Stimulated activated CD8-positive, alpha-beta memory T cell treated with anti-CD3 and anti-CD28 coated beads, Interleukin-2, amount 100 ng/mL, for 1 hour (primary cell): ENCODE results near the gene F13B.
"Not testable (repeated sequence)": the region's sequence is repeated elsewhere in the genome, so short reads cannot be mapped to it uniquely, and the experiment has no call there.

Experiments
- DNase-seq, 2 donors: peaks; one replicate each; pipeline ENCODE4 v3.0.0-alpha.2; 2020; ENCODE audit warnings: low read depth in 2 of 2

The F13B gene

GRCh38 chr1:197066719-197067456 is at the start of gene F13B:
Gene F13B (minus strand): TSS chr1:197067260. CDS start chr1:197067223, 37 bp downstream.
- no peak for DNase-seq

GRCh38 chr1:197116156-197116555 is 49.1 kb upstream of the F13B start:
- no peak for DNase-seq

- no peak for DNase-seq
These were observed 39.8 kb upstream of the F13B start for GRCh38 chr1:197106869-197107268.

GRCh38 chr1:197103300-197103699 is 36.2 kb upstream of the F13B start:
- no peak for DNase-seq

- no peak for DNase-seq
These were observed 34.9 kb upstream of the F13B start for GRCh38 chr1:197101978-197102377.

- no peak for DNase-seq
These were observed 33.6 kb upstream of the F13B start for GRCh38 chr1:197100677-197101076.

GRCh38 chr1:197099444-197099843 is 32.4 kb upstream of the F13B start:
- DNase-seq = no peak

GRCh38 chr1:197096971-197097370 is 29.9 kb upstream of the F13B start:
- DNase-seq = not testable (repeated sequence)

GRCh38 chr1:197096137-197096536 is 29.1 kb upstream of the F13B start:
- no peak for DNase-seq

GRCh38 chr1:197093226-197093885 is 26.3 kb upstream of the F13B start:
- DNase-seq = no peak

GRCh38 chr1:197092491-197093023 is 25.5 kb upstream of the F13B start:
- DNase-seq = no peak

GRCh38 chr1:197083474-197083873 is 16.4 kb upstream of the F13B start:
- no peak for DNase-seq

GRCh38 chr1:197081117-197081753 is 14.2 kb upstream of the F13B start:
- DNase-seq = no peak

GRCh38 chr1:197080323-197080722 is 13.3 kb upstream of the F13B start:
- DNase-seq = no peak

- no peak for DNase-seq
These were observed 9.5 kb upstream of the F13B start for GRCh38 chr1:197076585-197076984.

- no peak for DNase-seq
These were observed 6.9 kb upstream of the F13B start for GRCh38 chr1:197073978-197074377.

- DNase-seq = no peak
These were observed 378 bp upstream of the F13B start for GRCh38 chr1:197067457-197067818.

- no peak for DNase-seq
These were observed 783 bp downstream of the F13B start for GRCh38 chr1:197066277-197066676.

- no peak for DNase-seq
These were observed 1.5 kb downstream of the F13B start for GRCh38 chr1:197065559-197065958.

- no peak for DNase-seq
These were observed 3.8 kb downstream of the F13B start for GRCh38 chr1:197063212-197063611.

- DNase-seq = no peak
These were observed 4.4 kb downstream of the F13B start for GRCh38 chr1:197062692-197063091.

GRCh38 chr1:197049100-197049499 is 18.0 kb downstream of the F13B start:
- DNase-seq = no peak
